SJCRH30 (cell line): ENCODE data around the gene CTNNB1. TPM values are rescaled to one million over a fixed set of nuclear protein-coding genes. Genes with fewer than 3 reads are reported as not detected.

ENCODE experiments used
- DNase-seq, 2 experiments: peaks; one replicate each; pipeline ENCODE4 v3.0.0-alpha.2; 2015 to 2020
- H3K27ac ChIP-seq: fragments of 250-450 bp; sonication (Bioruptor Pico); 2 replicates; pipeline ENCODE4 v1.5.1; 2020; ENCODE audit warnings: mild to moderate bottlenecking, moderate library complexity
- H3K27me3 ChIP-seq: fragments of 250-450 bp; sonication (Bioruptor Pico); 2 replicates; pipeline ENCODE4 v1.5.1; 2020; ENCODE audit warnings: mild to moderate bottlenecking, moderate library complexity
- H3K36me3 ChIP-seq: fragments of 250-450 bp; sonication (Bioruptor Pico); 2 replicates; pipeline ENCODE4 v1.5.1; 2020; ENCODE audit warnings: mild to moderate bottlenecking, moderate library complexity
- H3K4me1 ChIP-seq: fragments of 250-450 bp; sonication (Bioruptor Pico); 2 replicates; pipeline ENCODE4 v1.5.1; 2020; ENCODE audit warnings: mild to moderate bottlenecking, moderate library complexity
- H3K4me3 ChIP-seq: fragments of 250-450 bp; sonication (Bioruptor Pico); 2 replicates; pipeline ENCODE4 v1.5.1; 2020; ENCODE audit warnings: mild to moderate bottlenecking, moderate library complexity
- H3K9me3 ChIP-seq: fragments of 250-450 bp; sonication (Bioruptor Pico); replicated peaks from 2 replicates; pipeline ENCODE4 v1.5.1; 2020; ENCODE audit warnings: mild to moderate bottlenecking, moderate library complexity
- total RNA-seq: library from RNA; depleted of rRNA; stranded (reverse); fragments of >200 nt; shearing (Covaris generic); gene quantifications from 2 replicates; pipeline ENCODE4 v1.2.3, GENCODE V29; 2014

The CTNNB1 gene
- total RNA-seq, 1 experiment from 2014 or later = 613 TPM

DNA sequence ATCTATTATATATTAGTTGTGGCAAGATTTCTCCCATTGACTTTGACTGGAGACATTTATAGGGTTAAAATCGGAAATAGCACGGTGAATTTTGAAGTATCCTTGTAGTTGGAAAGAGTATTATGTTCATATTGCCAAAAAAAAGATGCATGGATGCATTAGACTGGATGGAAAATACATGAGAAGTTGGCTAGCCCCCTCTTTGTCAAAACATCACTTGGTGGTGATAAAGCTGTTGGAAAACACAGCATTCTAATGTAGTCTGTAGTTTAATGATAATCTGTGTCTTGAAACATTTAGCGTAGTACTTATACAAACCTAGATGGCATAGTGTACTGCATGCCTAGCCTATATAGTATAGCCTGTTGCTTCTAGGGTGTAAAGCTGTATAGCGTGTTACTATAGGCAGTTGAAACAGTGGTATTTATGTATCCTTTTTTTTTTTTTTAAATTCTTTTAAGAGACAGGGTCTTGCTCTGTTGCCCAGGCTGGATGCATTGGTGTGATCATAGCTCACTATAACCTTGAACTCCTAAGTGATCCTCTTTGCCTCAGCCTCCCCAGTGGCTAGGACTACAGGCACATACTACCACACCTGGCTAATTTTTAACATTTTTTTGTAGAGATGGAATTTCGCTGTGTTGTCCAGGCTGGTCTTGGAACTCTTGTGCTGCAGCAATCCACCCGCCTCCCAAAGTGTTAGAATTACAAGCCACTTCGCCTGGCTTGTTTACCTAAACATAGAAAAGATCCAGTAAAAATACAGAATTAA lies 21.8 kb downstream of the CTNNB1 start:
- Histone ChIP-seq H3K4me1 (no peaks in the 10 kb centered on the region), H3K9me3 (no peaks in the 10 kb centered on the region), H3K27ac (no peak overlapping the region), H3K27me3 (no peaks in the 10 kb centered on the region), H3K36me3 (peaks cover 22% of the 10 kb centered on the region), H3K4me3 (no peak overlapping the region)
- DNase-seq = no peak

DNA sequence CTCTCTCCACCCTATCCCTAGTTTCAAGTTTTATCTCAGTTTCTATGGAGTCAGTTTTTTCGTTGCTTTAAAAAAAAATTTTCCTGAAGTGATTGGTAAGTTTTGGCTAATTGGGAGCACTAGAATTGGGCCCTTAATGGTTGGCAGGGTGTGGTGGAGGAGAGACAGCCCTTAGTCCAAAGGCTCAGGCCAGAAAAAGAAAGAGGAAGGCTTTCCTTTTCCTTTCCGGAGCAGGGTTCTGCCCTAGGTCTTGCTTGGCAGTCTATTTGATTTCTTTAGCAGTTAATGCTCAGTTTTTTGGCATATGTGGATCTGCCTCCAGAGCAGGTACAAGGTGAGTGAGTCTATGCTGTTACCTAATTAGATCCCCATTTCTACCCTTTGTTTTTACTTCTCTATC lies 22.7 kb downstream of the CTNNB1 start:
- Histone ChIP-seq H3K4me3 (no peak overlapping the region), H3K27ac (no peak overlapping the region), H3K36me3 (peaks cover 31% of the 10 kb centered on the region), H3K27me3 (no peaks in the 10 kb centered on the region), H3K4me1 (no peaks in the 10 kb centered on the region), H3K9me3 (no peaks in the 10 kb centered on the region)
- DNase-seq = no peak

DNA sequence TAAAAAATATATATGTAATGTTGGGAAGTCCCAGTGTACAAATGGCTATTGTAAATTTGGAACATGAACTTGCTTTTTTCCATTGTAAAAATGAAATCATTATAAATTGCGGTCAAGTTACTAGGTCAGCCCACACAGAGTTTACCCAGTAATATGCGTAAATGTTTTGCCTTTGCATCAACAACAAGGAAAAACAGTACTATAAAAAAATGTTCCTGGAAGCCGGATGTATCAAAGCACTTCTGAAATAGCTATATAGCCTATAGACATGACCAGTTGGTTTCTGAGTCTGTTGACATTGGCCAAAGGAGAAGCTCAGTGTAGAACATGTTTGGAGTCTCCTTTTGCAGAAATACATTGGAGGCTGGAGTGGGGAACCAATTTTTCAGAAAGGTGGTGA lies 23.2 kb downstream of the CTNNB1 start:
- Histone ChIP-seq H3K9me3 (no peaks in the 10 kb centered on the region), H3K27ac (no peak overlapping the region)

DNA sequence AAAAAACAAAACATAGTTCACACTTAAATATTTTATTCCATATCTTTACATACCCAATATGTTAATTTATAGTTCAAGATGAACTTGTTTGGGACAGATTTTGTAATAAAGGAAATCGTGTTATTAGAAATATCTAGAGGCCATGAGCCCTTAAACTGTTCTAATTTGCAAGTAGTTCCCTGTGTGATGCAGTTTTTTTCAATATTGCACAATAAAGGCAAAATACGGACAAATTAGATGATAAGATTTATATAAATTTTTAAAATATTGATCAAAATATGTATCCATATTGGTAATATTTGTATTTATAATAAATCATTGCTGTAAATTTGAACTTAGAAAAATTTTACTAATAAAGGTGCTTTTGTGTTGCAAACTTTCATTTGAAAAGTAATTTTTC lies 23.8 kb downstream of the CTNNB1 start:
- no peaks in the 10 kb centered on the region for H3K9me3 ChIP-seq
- no peaks in the 10 kb centered on the region for H3K4me1 ChIP-seq
- H3K27ac ChIP-seq = no peak overlapping the region
- no peaks in the 10 kb centered on the region for H3K27me3 ChIP-seq
- peaks cover 39% of the 10 kb centered on the region for H3K36me3 ChIP-seq
- no peak overlapping the region for H3K4me3 ChIP-seq
- no peak for DNase-seq

More for the DNA sequence above, 23.2 kb downstream of the CTNNB1 start:
- Histone ChIP-seq H3K4me3 (no peak overlapping the region), H3K36me3 (peaks cover 36% of the 10 kb centered on the region), H3K4me1 (no peaks in the 10 kb centered on the region), H3K27me3 (no peaks in the 10 kb centered on the region)
- DNase-seq = no peak

DNA sequence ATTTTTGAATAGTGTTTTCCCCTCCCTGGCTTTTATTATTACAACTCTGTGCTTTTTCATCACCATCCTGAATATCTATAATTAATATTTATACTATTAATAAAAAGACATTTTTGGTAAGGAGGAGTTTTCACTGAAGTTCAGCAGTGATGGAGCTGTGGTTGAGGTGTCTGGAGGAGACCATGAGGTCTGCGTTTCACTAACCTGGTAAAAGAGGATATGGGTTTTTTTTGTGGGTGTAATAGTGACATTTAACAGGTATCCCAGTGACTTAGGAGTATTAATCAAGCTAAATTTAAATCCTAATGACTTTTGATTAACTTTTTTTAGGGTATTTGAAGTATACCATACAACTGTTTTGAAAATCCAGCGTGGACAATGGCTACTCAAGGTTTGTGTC lies 24.4 kb downstream of the CTNNB1 start:
- Histone ChIP-seq H3K4me3 (no peak overlapping the region), H3K36me3 (peaks cover 45% of the 10 kb centered on the region), H3K9me3 (no peaks in the 10 kb centered on the region), H3K4me1 (no peaks in the 10 kb centered on the region), H3K27ac (no peak overlapping the region), H3K27me3 (no peaks in the 10 kb centered on the region)
- no peak for DNase-seq

DNA sequence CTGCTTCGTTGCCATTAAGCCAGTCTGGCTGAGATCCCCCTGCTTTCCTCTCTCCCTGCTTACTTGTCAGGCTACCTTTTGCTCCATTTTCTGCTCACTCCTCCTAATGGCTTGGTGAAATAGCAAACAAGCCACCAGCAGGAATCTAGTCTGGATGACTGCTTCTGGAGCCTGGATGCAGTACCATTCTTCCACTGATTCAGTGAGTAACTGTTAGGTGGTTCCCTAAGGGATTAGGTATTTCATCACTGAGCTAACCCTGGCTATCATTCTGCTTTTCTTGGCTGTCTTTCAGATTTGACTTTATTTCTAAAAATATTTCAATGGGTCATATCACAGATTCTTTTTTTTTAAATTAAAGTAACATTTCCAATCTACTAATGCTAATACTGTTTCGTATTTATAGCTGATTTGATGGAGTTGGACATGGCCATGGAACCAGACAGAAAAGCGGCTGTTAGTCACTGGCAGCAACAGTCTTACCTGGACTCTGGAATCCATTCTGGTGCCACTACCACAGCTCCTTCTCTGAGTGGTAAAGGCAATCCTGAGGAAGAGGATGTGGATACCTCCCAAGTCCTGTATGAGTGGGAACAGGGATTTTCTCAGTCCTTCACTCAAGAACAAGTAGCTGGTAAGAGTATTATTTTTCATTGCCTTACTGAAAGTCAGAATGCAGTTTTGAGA lies 25.0 kb downstream of the CTNNB1 start:
- H3K36me3 ChIP-seq = peaks cover 51% of the 10 kb centered on the region
- no peaks in the 10 kb centered on the region for H3K9me3 ChIP-seq
- no peaks in the 10 kb centered on the region for H3K4me1 ChIP-seq
- H3K4me3 ChIP-seq = no peak overlapping the region
- DNase-seq = no peak
- H3K27ac ChIP-seq = no peak overlapping the region
- no peaks in the 10 kb centered on the region for H3K27me3 ChIP-seq

DNA sequence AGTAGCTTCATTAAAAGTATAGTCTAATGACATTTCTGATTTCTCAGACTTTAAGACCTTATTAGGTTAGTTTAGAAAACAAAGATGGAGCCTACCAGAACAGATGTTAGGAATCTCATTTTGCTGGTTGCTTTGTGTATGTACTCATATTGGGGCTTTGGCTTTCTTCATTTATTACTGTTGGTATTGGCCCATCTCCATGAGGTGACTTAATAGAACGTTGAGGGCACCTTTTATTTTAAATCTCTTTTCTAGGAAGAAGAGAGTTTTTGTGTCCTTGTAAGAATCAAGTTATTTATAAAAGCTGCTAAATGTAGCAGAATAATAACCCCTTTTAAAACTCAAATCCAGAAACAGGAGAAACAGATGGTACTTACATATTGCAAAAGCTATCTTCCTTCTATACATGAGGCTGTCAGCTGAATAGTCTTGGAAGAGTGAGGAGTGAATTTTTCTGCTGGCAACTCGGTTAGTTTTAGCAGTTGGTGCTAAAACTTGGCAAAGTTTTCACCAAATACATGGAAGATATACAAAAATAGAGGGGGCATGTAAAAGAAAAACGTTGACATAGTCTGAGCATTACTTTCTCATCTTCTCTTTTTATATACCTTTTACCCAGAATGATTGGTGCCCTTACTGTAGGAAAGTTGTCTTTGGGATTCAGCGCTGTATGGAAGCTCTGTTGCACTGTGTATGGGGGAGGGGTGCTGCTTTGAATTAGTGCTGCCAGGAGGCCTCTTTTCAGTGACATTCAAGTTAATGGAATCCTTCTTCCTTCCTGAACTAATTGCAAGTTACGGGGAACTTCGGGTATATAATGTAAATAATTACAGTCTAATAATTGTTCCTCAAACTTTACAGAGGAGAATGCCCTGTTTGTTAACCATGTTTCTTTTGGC lies 35.8 kb downstream of the CTNNB1 start:
- no peak for DNase-seq
- H3K27ac ChIP-seq = no peak overlapping the region
- H3K36me3 ChIP-seq = peaks cover 74% of the 10 kb centered on the region
- no peaks in the 10 kb centered on the region for H3K4me1 ChIP-seq
- H3K27me3 ChIP-seq = no peaks in the 10 kb centered on the region
- H3K9me3 ChIP-seq = no peaks in the 10 kb centered on the region
- no peak overlapping the region for H3K4me3 ChIP-seq

DNA sequence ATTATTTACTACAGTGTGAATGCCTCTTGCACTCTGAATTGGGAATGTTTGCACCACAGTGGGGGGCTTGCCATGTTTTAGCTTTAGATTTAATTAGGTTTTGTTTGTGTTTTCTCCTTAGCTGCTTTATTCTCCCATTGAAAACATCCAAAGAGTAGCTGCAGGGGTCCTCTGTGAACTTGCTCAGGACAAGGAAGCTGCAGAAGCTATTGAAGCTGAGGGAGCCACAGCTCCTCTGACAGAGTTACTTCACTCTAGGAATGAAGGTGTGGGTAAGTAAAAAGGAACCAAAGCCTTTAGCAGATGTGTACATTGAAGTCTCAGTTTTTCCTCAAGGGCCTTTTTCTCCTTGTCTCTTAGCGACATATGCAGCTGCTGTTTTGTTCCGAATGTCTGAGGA lies 36.9 kb downstream of the CTNNB1 start:
- Histone ChIP-seq H3K4me1 (no peaks in the 10 kb centered on the region), H3K27me3 (no peaks in the 10 kb centered on the region), H3K36me3 (peaks cover 77% of the 10 kb centered on the region), H3K27ac (no peak overlapping the region), H3K4me3 (no peak overlapping the region), H3K9me3 (no peaks in the 10 kb centered on the region)
- DNase-seq = no peak

DNA sequence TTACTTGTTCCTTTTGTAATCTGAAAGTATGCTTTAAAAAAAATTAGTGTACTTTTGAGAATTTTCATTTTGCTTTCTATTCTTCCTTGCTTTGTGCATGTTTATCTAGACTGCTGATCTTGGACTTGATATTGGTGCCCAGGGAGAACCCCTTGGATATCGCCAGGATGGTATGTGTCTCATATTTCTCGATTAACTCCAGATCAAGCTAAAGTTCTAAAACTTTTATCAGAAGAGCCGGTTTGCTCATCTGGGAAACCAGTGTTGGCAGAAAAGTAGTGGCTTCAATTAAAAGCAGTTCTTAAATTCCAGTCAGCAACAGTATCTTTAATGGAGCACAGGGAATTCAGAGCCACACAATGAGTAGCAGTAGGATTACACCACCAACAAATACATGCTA lies 38.6 kb downstream of the CTNNB1 start:
- no peak overlapping the region for H3K27ac ChIP-seq
- H3K4me3 ChIP-seq = no peak overlapping the region
- no peaks in the 10 kb centered on the region for H3K4me1 ChIP-seq
- H3K9me3 ChIP-seq = no peaks in the 10 kb centered on the region
- H3K36me3 ChIP-seq = peaks cover 71% of the 10 kb centered on the region
- H3K27me3 ChIP-seq = no peaks in the 10 kb centered on the region
- DNase-seq = no peak

DNA sequence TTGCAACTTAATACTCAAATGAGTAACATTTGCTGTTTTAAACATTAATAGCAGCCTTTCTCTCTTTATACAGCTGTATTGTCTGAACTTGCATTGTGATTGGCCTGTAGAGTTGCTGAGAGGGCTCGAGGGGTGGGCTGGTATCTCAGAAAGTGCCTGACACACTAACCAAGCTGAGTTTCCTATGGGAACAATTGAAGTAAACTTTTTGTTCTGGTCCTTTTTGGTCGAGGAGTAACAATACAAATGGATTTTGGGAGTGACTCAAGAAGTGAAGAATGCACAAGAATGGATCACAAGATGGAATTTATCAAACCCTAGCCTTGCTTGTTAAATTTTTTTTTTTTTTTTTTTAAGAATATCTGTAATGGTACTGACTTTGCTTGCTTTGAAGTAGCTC lies 40.3 kb downstream of the CTNNB1 start:
- no peak for DNase-seq
- Histone ChIP-seq H3K4me3 (no peak overlapping the region), H3K4me1 (no peaks in the 10 kb centered on the region), H3K9me3 (no peaks in the 10 kb centered on the region), H3K27ac (no peak overlapping the region), H3K27me3 (no peaks in the 10 kb centered on the region), H3K36me3 (peaks cover 54% of the 10 kb centered on the region)

DNA sequence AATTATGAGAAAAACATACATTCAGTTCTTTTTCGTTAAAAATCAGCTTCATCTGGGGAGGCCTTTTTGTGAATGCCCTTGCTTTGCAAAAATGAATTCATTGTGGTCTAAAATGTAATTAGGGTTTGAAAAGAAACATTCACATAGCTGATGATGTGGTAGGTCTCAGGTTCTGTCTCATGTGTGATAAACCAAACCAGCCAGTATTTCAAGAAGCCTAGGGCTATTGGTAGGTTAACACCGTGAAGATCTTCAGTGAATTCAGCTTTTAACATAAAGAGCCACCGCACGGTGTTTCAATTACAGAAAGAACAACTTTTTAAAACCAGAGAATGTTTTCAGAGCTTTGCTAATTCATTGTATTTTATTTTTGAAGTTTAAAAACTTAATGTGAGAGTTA lies 41.9 kb downstream of the CTNNB1 start:
- no peak for DNase-seq

DNA sequence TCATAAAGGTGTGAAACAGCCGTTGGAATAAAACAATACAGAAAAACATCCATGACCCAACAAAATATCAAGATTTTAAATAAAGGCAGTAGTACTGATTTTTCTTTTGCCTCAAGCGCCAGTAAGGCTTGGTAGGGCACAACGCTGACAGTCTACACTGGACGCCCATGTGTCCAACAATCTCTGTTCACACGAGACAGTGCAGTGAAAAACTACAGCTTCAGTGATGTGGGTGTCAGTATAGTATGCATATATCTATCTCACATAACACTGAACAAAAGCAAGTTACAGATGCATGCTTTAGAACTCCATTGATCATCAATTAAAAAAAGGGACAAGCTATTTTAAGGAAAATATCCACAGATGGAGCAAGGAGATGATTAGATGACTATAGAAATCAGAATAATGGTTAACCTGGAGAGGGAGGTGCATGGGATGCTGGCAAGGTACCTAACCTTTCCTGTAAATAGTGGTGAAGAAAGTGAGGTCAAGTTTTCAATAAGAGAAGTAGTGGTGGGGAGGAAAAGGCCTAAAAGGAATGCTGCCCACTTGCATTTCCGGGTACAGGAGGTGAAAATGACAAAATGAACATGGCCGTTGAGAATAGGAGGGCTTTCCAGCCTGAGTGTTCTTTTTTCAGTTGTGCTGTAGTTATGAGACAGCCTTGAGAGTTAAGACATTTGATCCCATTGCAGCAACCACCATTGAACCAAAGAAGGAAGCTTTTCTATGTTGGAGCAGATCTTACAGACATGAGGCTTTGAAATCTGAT lies 42.7 kb downstream of the CTNNB1 start:
- Histone ChIP-seq H3K4me1 (no peaks in the 10 kb centered on the region), H3K27ac (no peak overlapping the region), H3K9me3 (no peaks in the 10 kb centered on the region), H3K36me3 (peaks cover 34% of the 10 kb centered on the region), H3K27me3 (no peaks in the 10 kb centered on the region), H3K4me3 (no peak overlapping the region)
- no peak for DNase-seq

More for the DNA sequence above, 41.9 kb downstream of the CTNNB1 start:
- Histone ChIP-seq H3K9me3 (no peaks in the 10 kb centered on the region), H3K36me3 (peaks cover 43% of the 10 kb centered on the region), H3K27me3 (no peaks in the 10 kb centered on the region), H3K27ac (no peak overlapping the region), H3K4me1 (no peaks in the 10 kb centered on the region), H3K4me3 (no peak overlapping the region)

DNA sequence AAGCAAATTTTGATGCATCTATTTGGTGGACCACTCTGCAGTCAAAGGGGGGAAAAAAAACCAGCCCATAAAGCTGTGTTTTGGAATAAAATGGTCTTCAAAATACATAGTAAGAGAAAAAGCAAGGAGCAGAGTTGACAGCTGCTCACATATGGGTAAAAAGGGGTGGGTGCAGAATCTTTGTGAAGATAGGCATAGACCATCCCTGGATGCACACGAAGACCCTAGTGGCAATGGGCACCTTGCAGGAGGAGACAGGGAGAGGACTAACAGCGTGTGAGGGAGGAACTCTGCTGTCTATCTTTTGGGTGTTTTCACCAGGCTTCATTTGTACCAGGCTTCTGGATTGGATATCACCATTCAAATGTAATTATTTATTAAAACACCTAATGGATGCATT lies 43.9 kb downstream of the CTNNB1 start:
- H3K27ac ChIP-seq = no peak overlapping the region
- no peaks in the 10 kb centered on the region for H3K4me1 ChIP-seq
- H3K4me3 ChIP-seq = no peak overlapping the region
- H3K9me3 ChIP-seq = no peaks in the 10 kb centered on the region
- peaks cover 29% of the 10 kb centered on the region for H3K36me3 ChIP-seq
- no peak for DNase-seq
- no peaks in the 10 kb centered on the region for H3K27me3 ChIP-seq

DNA sequence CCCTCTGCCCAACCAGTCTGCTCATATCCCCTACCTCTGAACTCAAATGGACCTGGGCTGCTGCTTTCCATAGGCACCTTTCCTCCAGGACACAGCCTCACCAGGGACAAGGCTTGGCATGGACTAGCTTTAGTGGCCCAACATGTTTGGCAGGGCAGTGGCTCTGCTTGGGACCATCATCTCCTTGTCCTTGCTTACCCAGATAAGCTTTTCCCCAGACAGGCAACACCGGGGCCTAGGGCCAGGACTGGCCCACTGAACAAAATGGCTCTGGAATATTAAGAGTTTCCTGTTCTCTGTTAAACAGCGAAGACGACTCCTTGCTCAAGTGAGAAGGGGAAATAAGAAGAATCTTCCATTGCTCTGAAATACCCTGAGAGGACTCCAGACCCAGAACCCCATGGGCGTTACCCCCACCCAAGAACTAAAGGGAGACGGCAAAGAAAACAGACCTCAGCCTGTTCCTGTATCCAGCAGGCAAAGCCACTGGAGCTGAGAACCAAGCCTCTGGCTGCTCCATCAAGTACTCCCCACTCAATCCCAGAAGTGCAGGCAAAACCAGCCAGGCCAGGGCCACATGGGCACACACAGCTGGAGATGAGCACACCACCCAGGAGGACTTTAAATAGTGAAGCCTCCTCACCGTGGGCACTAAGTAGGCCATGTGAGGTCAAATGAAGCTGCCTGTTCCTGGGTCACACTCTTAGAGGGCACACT lies 45.5 kb downstream of the CTNNB1 start:
- Histone ChIP-seq H3K4me3 (no peak overlapping the region), H3K27me3 (no peaks in the 10 kb centered on the region), H3K36me3 (peaks cover 22% of the 10 kb centered on the region), H3K9me3 (no peaks in the 10 kb centered on the region), H3K4me1 (no peaks in the 10 kb centered on the region), H3K27ac (no peak overlapping the region)
- no peak for DNase-seq
